HG02870 (cell line): ENCODE data around the gene SALL1.

Experiments used
- ATAC-seq: cut with Tn5 transposase; IDR thresholded peaks from one replicate; pipeline ENCODE4 v1.9.1; 2021; ENCODE audit warnings: mild to moderate bottlenecking, moderate library complexity; ENCODE audit not compliant: unreplicated experiment

Gene SALL1

GRCh38 chr16:51114382-51114781 lies 36.7 kb downstream of the SALL1 start:
- ATAC-seq = no peak

GRCh38 chr16:51113236-51114125 lies 37.6 kb downstream of the SALL1 start:
- ATAC-seq = no peak

GRCh38 chr16:51112323-51112722 lies 38.7 kb downstream of the SALL1 start:
- no peak for ATAC-seq

DNA sequence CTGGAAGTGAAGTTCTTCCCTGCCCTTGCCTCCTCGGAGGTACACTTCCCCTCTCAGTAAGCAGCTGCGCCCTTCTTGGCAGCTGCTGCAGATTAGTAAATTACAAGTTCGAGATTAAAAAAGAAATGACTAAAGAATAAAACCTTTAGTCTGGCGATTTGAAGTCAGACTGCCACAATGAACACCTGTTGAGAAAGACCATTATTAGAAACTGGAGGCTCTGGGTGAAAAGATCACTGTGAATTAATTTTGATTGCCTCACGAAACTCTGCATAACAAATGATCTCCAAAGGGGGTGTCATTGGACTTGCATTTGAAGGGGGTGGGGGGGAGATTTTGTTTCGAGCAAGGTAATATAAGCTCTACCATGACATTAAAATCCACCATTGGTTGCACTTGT lies 39.3 kb downstream of the SALL1 start:
- no peak for ATAC-seq

GRCh38 chr16:51110700-51111157 lies 40.3 kb downstream of the SALL1 start:
- ATAC-seq = no peak

GRCh38 chr16:51109173-51109572 lies 41.9 kb downstream of the SALL1 start:
- no peak for ATAC-seq

GRCh38 chr16:51107742-51108141 lies 43.3 kb downstream of the SALL1 start:
- ATAC-seq = no peak

DNA sequence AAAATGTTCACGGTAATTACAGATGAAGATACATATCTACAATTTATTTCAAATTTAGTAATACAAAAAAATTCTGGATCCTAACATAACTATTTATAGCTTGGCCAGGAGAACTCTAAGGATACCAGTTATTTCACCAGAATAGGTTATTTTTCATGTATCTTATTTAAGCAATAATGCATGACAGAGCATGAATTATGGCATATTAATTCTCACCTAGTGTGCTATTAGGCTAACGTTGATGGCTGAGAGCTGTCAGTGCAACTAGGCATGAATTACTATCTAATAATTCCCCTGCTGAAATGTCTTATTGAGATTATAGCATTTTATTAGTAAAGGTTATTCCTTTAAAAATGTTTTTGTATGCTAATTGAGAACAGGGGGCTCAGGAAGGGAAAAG lies 44.5 kb downstream of the SALL1 start:
- ATAC-seq = no peak

DNA sequence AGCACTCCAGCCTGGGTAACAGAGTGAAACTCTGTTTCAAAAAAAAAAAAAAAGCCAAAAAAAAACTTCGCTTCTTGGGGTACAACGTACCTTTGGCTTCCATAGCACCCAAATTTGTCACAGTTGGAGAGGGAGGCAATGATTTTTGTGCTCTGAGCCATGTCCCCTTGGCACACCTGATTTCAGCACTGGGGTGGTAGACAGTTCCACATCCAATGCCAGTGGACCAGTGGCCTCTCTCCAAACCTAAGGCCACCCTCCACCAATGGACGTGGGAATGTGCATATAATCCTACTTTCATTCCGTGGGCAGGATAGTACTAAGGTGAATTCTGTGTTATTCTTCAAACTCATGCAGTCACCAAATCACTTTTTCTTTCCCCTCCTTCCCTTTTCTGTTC lies 47.5 kb downstream of the SALL1 start:
- ATAC-seq = no peak

GRCh38 chr16:51097729-51098128 lies 53.3 kb downstream of the SALL1 start:
- no peak for ATAC-seq

DNA sequence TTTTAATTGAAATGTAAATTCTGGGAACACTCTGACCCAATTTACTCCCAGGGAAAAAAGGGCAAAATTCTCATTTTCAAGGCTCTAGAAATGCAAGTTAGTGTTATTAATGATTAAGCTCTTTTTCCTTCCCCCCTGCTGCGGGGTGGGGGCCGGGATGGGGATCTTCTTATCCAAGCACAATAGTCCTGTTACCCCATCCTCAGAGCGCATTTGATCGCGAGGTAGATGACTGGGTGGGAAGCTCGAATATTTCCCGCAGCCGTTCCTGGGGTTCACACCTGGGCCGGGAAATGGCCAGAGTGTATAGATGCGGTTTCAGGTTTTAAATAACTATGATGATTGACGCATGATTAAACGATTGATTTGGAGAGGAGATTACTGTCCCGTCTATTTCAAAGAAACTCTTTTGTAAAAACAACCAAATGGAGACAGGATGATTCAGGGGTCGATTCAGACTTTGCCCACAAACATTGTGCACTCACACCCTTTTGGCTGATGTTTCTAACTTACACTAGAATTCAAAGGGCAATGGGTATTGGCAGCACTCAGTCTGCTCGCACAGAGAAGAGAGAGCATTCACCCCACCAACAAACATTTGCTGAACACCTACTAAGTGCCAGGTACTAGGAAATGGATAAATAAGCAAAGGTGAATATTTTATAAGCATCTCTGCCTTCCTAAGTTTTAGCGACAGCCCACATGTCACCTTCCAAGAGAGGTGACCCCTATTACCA lies 55.0 kb downstream of the SALL1 start:
- no peak for ATAC-seq

DNA sequence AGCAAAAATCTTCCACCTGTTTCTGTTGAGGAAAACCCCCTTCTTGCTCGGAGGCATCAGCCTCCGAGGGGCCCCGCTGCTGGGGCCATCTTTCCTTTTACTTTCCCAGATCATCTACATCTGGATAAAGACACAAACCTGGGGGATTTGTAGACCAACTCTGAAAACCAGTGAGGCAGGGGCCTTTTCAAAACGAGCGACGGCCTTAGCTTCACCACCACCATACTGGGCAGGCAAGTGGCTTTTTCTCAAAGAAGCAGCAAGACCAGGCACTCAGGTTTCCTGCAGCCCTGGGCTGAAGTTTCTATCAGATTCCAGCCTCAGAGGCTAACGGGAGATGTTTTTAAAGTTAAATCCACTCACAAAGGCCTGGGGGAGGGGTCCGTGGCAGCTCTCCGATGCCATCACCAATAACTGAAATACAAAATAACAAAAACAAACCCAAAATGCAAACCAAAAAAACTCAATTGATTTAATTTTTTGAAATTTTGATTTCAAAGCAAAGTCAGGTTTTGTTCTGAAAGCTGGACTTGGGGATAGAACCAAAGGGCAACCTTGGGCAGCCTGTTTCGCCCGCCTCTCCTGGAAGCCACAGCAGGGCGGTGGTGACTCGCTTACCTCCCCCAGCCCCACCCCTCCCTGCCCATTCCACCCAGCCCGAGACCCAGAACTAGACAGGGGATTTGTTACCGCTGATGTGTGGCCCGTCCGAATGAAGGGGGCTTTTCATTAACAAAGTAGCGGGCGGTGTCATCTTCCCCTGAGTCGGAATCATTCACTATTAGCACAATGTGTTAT lies 55.8 kb downstream of the SALL1 start:
- ATAC-seq = no peak

DNA sequence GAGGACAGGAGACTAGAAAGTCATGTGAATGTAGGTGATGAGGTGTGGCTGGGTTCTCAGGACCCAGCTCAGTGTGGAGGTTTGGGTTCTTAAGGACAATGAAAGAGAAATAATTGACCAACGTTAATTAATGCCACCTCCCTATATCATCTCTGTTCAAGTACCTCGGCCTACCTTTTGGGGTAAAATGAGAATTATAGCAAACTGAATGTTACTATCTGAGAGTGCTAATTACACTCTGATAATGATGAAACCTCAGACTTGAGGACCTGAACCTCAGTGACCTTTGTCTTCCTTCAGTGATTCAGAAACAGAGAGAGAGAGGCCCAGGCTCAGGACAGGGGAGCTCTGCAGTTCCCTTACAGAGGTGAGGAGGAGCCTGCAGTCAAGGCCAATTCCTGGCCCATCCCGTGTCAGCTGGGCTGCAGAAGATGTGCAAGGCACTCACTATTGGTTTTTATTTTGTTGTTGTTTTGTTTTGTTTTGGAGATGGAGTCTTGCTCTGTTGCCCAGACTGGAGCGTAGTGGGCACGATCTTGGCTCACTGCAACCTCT lies 57.3 kb downstream of the SALL1 start:
- no peak for ATAC-seq
